Measurements from ENCODE around the gene SPATC1L.
"Not testable (repeated sequence)": the region's sequence is repeated elsewhere in the genome, so short reads cannot be mapped to it uniquely, and the experiment has no call there.

The SPATC1L gene

DNA sequence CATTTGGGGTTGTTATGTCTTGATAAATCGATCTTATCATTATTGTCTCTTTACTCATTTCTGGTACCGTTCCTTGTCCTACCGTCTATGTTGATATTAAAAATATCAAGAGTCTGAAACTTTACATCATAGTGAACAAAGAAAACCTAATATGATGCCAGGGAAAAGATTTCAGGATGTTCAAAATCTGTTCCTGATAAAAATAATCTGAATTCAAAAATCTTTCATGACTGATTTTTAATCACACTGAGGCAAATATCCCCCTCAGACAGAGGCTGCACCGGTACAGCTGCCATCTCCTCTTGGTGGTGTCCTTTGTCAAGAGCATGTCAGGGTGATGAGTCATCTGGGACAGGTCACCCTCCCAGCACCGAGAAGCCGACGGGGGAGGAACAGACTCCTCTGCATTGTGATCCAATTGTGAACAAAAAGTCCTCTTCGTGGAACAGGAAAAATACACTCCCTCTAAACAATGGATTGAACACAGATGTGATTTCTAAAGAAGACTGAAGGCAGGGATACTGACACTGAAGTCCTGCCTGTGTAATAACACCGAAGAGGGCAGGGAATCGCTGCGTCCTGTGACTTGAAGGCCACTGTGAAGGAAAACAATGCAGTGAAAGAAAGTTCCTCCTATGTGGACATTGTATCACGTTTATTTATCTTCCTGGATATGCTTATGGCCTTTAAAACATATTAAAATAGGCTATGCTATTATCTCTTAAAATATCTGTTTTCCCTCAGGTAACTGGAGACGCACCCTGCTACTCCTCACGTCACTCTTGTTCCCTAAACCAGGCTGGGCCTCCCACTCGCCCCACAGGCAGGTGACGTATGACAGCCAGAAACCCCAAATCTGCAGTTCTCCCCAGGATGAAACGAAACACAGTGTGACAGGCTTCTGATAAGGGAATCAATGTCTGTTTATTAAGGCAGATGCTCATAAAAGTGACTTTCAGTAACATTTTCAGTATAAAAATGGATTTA is 4.3 kb upstream of the SPATC1L start:
- POLR2A ChIA-PET: no interaction called here
- TF ChIP-seq, protein P1, sequence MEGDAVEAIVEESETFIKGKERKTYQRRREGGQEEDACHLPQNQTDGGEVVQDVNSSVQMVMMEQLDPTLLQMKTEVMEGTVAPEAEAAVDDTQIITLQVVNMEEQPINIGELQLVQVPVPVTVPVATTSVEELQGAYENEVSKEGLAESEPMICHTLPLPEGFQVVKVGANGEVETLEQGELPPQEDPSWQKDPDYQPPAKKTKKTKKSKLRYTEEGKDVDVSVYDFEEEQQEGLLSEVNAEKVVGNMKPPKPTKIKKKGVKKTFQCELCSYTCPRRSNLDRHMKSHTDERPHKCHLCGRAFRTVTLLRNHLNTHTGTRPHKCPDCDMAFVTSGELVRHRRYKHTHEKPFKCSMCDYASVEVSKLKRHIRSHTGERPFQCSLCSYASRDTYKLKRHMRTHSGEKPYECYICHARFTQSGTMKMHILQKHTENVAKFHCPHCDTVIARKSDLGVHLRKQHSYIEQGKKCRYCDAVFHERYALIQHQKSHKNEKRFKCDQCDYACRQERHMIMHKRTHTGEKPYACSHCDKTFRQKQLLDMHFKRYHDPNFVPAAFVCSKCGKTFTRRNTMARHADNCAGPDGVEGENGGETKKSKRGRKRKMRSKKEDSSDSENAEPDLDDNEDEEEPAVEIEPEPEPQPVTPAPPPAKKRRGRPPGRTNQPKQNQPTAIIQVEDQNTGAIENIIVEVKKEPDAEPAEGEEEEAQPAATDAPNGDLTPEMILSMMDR (IDR thresholded peaks at IDR 0.05; ENCODE audit: insufficient read depth, low read length, missing control alignments): no peak
- H3K4me3 ChIP-seq (ENCODE audit: low read depth, low read length): no peak overlapping the region
- CTCF ChIA-PET: no interaction called here
- no peak for DNase-seq (ENCODE audit: low read depth, low spot score)

DNA sequence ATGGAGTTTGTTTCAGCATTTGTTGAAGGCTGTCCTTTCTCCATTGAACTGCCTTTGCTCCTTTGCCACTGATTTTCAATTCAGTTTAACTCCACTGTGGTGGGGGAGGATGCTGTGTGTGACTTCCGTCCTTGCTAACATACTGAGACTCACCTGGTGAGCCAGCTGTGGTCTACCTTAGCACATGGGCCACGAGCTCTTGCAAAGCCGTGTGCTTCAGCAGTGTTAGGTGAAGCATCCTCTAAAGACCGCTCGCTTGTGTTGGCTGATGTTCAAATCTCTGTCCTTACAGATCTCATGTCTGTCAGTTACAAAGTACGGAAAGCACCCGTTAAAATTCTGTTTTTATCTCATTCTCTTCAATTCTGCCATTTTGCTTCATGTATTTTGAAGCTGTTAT is 3.6 kb upstream of the SPATC1L start:
- POLR2A ChIA-PET: no interaction called here
- no peak for DNase-seq (ENCODE audit: low read depth, low spot score)
- CTCF ChIA-PET: no interaction called here
- TF ChIP-seq, protein P1 (IDR thresholded peaks at IDR 0.05; ENCODE audit: insufficient read depth, low read length, missing control alignments): no peak
- H3K4me3 ChIP-seq (ENCODE audit: low read depth, low read length): no peak overlapping the region

DNA sequence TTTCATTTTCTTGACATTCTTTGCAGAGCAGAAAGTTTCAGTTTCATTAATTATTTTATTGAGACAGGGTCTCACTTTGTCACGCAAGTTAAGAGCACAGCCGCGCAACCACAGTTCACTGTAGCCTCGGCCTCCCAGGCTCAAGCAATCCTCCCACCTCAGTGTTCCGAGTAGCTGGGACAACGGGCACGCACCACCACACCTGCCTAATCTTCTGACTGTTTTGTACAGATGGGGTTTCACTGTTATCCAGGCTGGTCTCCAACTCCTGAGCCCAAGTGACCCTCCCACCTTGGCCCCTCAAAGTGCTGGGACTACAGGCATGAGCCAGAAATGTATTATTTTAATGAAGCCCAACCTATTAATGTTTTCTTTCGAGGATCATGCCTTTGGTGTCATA is 3.0 kb upstream of the SPATC1L start:
- POLR2A ChIA-PET: no interaction called here
- CTCF ChIA-PET: interaction anchor here (0.6 to 1.0 kb wide), 3 partner anchors 11 to 43 kb away, joined by 3 to 4 read pairs (median 3); no protein-coding TSS in a partner anchor
- TF ChIP-seq, protein P1 (IDR thresholded peaks at IDR 0.05; ENCODE audit: insufficient read depth, low read length, missing control alignments): no peak
- DNase-seq (ENCODE audit: low read depth, low spot score): no peak
- H3K4me3 ChIP-seq (ENCODE audit: low read depth, low read length): no peak overlapping the region

DNA sequence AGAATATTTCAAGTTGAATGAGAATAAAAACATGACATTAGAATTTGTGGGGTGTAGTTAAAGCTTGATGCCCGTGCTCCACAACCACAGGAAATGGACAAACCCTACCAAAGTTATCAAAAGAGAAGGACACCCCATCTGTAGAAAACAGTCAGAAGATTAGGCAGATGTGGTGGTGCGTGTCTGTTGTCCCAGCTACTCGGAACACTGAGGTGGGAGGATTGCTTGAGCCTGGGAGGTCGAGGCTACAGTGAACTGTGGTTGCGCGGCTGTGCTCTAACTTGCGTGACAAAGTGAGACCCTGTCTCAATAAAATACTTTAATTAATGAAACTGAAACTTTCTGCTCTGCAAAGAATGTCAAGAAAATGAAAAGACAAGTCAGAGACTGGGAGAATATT is 1.5 kb upstream of the SPATC1L start:
- ChIA-PET POLR2A (no interaction called here), CTCF (interaction anchor here (1.0 kb wide), 1 partner anchor 33 kb away, joined by 3 read pairs; no protein-coding TSS in a partner anchor)
- DNase-seq (ENCODE audit: low read depth, low spot score): no peak
- H3K4me3 ChIP-seq (ENCODE audit: low read depth, low read length): no peak overlapping the region
- TF ChIP-seq, protein P1 (IDR thresholded peaks at IDR 0.05; ENCODE audit: insufficient read depth, low read length, missing control alignments): no peak

DNA sequence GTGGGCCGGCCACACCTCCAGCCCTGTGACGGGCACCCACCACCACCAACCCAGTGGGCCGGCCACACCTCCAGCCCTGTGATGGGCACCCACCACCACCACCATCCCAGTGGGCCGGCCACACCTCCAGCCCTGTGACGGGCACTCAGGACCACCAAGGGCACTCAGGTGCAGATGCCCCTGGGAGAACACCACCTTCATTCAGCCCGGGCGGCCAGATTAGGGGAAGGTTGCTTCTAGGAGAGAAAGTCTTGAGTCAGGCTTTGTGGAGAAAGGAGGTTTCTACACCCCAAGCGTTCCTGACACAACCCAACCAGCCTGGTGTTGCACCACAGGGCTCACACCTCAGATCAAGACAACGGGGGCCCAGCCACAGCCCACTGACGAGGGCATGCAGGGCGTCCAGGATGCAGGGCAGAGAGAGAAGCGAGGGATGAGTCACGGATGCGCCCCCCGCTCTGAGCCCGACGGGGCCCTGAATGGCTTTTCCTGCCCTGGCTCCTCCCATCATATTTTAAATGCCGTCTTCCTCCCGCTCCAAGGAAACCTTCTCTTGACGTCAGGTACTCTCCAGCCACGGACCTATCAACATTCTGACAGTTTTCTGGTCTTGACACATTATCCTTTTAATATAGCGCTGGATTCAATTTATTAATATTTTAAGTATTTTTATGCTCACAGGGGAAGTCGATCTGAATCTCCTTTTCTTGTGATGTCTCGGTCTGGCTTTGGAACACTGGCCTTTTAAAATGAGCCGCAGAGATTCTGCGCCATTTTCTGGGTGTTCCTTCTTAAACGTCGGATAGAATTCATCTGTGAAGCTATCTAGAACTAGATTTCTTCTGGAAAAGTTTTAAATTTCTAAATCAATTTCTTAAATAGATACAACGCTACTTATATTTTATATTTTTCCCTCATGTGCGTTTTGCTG is 631 bp upstream of the SPATC1L start:
- DNase-seq (ENCODE audit: low read depth, low spot score): no peak
- ChIA-PET POLR2A (no interaction called here), CTCF (interaction anchor here (1.0 kb wide), 1 partner anchor 32 kb away, joined by 3 read pairs; no protein-coding TSS in a partner anchor)
- TF ChIP-seq, protein P1 (IDR thresholded peaks at IDR 0.05; ENCODE audit: insufficient read depth, low read length, missing control alignments): no peak
- H3K4me3 ChIP-seq (ENCODE audit: low read depth, low read length): peak overlapping the region; percentile 40

DNA sequence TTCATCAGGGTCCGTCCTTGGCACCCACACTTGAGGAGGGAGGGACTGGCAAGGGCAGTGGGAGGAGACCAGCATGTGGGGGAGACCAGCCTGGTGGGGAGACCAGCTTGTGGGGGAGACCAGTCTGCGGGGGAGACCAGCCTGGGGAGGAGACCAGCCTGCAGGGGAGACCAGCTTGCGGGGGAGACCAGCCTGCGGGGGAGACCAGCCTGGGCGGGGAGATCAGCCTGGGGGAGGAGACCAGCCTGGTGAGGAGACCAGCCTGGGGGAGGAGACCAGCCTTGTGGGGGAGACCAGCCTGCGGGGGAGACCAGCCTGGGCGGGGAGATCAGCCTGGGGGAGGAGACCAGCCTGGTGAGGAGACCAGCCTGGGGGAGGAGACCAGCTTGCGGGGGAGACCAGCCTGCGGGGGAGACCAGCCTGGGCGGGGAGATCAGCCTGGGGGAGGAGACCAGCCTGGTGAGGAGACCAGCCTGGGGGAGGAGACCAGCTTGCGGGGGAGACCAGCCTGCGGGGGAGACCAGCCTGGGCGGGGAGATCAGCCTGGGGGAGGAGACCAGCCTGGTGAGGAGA is 836 bp downstream of the SPATC1L start:
- H3K4me3 ChIP-seq (ENCODE audit: low read depth, low read length); POLR2A ChIA-PET; DNase-seq (ENCODE audit: low read depth, low spot score); CTCF ChIA-PET: not testable (repeated sequence)
